ENCODE data around the gene AVEN. TPM values are rescaled to one million over a fixed set of nuclear protein-coding genes. Genes with fewer than 3 reads are reported as not detected.

The AVEN gene
- total and polyA plus RNA-seq, 9 of the 15 experiments (the other 6 are each of a cell fraction or from before 2014, with no cell fraction given) = 1.5 to 6.4 (median 4.7) TPM

- Histone ChIP-seq H3K9me1 (ENCODE audit: control insufficient read depth, insufficient read depth, low read length) (no peaks in the 10 kb centered on the region), H3K36me3 (ENCODE audit: control insufficient read depth, insufficient read depth, low read length) (no peaks in the 10 kb centered on the region), H3K4me1 (replicated peaks in 1 of 2; ENCODE audit: control insufficient read depth in 2 of 2, insufficient read depth in 2 of 2, low read length in 2 of 2) (peaks cover 5 to 8% of the 10 kb centered on the region in 2 experiments; a peak in 4 of 5 replicates), H4K20me1 (replicated peaks; ENCODE audit: control insufficient read depth, insufficient read depth, low read length) (peaks cover 7% of the 10 kb centered on the region), H3K79me2 (ENCODE audit: control insufficient read depth, insufficient read depth, low read length) (no peaks in the 10 kb centered on the region), H3K4me2 (ENCODE audit: insufficient read depth, low read length) (no peak overlapping the region), H3K4me3 (no peak overlapping the region), H2AFZ (ENCODE audit: low read depth, low read length) (no peak overlapping the region), H3K9ac (ENCODE audit: insufficient read depth in 1 of 2, low read depth in 2 of 2, low read length in 2 of 2) (no peak overlapping the region), H3K9me3 (replicated peaks; ENCODE audit: control insufficient read depth, insufficient read depth, low read depth, low read length) (no peaks in the 10 kb centered on the region), H3K27ac (ENCODE audit: extremely low read depth, low read depth, low read length) (no peak overlapping the region), H3K27me3 (ENCODE audit: control insufficient read depth in 2 of 2, insufficient read depth in 2 of 2, low read length in 2 of 2) (peaks cover 7 to 8% of the 10 kb centered on the region in 2 experiments; a peak in 4 of 5 replicates)
- POLR2A ChIA-PET = interaction anchor here (0.7 kb wide), 1 partner anchor 22 kb away, joined by 3 read pairs; no protein-coding TSS in a partner anchor
- intact Hi-C loops (cut with micrococcal nuclease) (no loop called here), in situ Hi-C loops (cut with MboI) (loop anchor here (5.0 kb wide), 1 partner anchor 171 kb away; no protein-coding TSS in a partner anchor)
- TF ChIP-seq ZNF316 (IDR thresholded peaks at IDR 0.05) = no peak
- no peak for TF ChIP-seq ELF1 (tag; IDR thresholded peaks at IDR 0.05)
- no peak for TF ChIP-seq BRF1 (IDR thresholded peaks at IDR 0.05; ENCODE audit: borderline replicate concordance, extremely low read depth, insufficient read length)
- TF ChIP-seq CEBPB (tag; IDR thresholded peaks at IDR 0.05) = peak; percentile 60; the same call in 1 of the 2 replicates
- TF ChIP-seq SREBF2 (CRISPR knock-in tag; IDR thresholded peaks at IDR 0.05) = no peak
- no peak for TF ChIP-seq PKNOX1 (IDR thresholded peaks at IDR 0.05)
- no peak for TF ChIP-seq EGR1 (conservative IDR thresholded peaks at IDR 0.05)
- no peak for TF ChIP-seq MAFF (IDR thresholded peaks at IDR 0.05; ENCODE audit: low read length)
- TF ChIP-seq ZNF197 (CRISPR knock-in tag; IDR thresholded peaks at IDR 0.05; ENCODE audit: low read depth) = no peak
- no peak for TF ChIP-seq CEBPG (CRISPR knock-in tag; IDR thresholded peaks at IDR 0.05)
- TF ChIP-seq CEBPG (tag; conservative IDR thresholded peaks at IDR 0.05 in 1 of 2, IDR thresholded peaks at IDR 0.05 in 1 of 2) = peak in 1 of 2 experiments; percentile 23; a peak in 1 of 4 replicates
- TF ChIP-seq YY1 (IDR thresholded peaks at IDR 0.05; ENCODE audit: borderline replicate concordance in 1 of 3, control insufficient read depth in 1 of 3, extremely low read depth in 1 of 3, insufficient read depth in 3 of 3, insufficient read length in 1 of 3, insufficient replicate concordance in 2 of 3, low read depth in 1 of 3, low read length in 2 of 3) = peak in 1 of 3 experiments; percentile 70
- no peak for TF ChIP-seq RFX7 (CRISPR knock-in tag; IDR thresholded peaks at IDR 0.05)
- no peak for TF ChIP-seq ZNF232 (CRISPR knock-in tag; IDR thresholded peaks at IDR 0.05)
- no peak for TF ChIP-seq ZNF445 (CRISPR knock-in tag; IDR thresholded peaks at IDR 0.05; ENCODE audit: low read depth)
- FAIRE-seq (peak; percentile 32), DNase-seq (ENCODE audit: extremely low read depth in 1 of 4, low spot score in 3 of 4) (no peak), ATAC-seq (peak; percentile 20)
- 34% methylated on average over 12 of the region's 16 CpGs for WGBS (ENCODE audit: insufficient coverage, low coverage, missing lambda C conversion rate)
- BruUV-seq (replicated peaks) = no TSS peak
- CTCF ChIA-PET (ENCODE audit: low intra/inter-chr PET ratio) = interaction anchor here (0.6 kb wide), 1 partner anchor 15 kb away, joined by 3 read pairs; no protein-coding TSS in a partner anchor
Observed at GRCh38 chr15:34046471-34047145, 7.6 kb upstream of the AVEN start.
